AG04449 (cell line): ENCODE results near the gene NAPG.
"Not testable (repeated sequence)": the region's sequence is repeated elsewhere in the genome, so short reads cannot be mapped to it uniquely, and the experiment has no call there.

Experiments used
- CTCF ChIA-PET: fragments of 350-600 bp; formaldehyde crosslinking; extraction: SDS; loops from one replicate; lab custom pipeline; 2021; ENCODE audit warnings: antibody characterized with exemption; lab: Yijun Ruan, JAX
- POLR2A ChIA-PET: fragments of 400-600, 350-600 bp; formaldehyde crosslinking; extraction: SDS; loops from one replicate; lab custom pipeline; 2020; ENCODE audit warnings: antibody characterized with exemption, inconsistent platforms; lab: Yijun Ruan, JAX
- DNase-seq: peaks from one replicate; pipeline ENCODE4 v3.0.0-alpha.2; 2010; ENCODE audit warnings: low read depth, low spot score
- H3K4me3 ChIP-seq: 2 replicates; pipeline ENCODE4 v1.5.1; 2011; ENCODE audit warnings: low read depth, mild to moderate bottlenecking, control low read depth, low read length

Gene NAPG

DNA sequence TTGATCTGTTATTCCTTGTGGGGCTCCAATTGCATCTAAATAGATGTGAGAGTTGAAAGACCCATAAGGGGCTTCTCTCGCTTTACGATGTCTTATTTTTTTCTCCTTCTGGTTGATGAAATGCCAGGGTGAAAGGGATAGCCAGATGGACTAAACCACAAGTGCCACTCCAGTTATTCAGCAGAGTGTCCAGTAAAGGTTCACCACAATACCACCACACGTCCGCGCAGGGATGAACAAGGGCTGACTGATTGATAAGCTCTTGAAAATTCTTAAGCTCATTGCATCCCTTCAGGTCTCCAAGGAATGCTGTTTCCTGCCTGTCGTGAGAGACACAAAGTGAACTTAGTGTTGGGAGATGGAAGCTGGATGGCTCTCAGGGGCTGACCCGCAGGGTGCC lies 74.9 kb downstream of the NAPG start:
- DNase-seq, H3K4me3 ChIP-seq, POLR2A ChIA-PET: not testable (repeated sequence)
- CTCF ChIA-PET = interaction anchor here (1.3 to 1.6 kb wide), 2 partner anchors 9 to 38 kb away, joined by 3 read pairs; no protein-coding TSS in a partner anchor
